Endometrial microvascular endothelial cells (primary cell): ENCODE results near the gene TMEM106B. TPM values are rescaled to one million over a fixed set of nuclear protein-coding genes. Genes with fewer than 3 reads are reported as not detected.
"Not testable (repeated sequence)": the region's sequence is repeated elsewhere in the genome, so short reads cannot be mapped to it uniquely, and the experiment has no call there.

Source experiments
- in situ Hi-C: cut with HindIII; loops from 2 replicates; pipeline ENCODE4 v1.10.0; 2017; ENCODE audit warnings: low sequenced_read_pairs, low pct_unique_long_range_greater_than_20kb; ENCODE audit errors: inconsistent ontology term
- total RNA-seq: library from RNA; depleted of rRNA; stranded (reverse); fragments of >200 nt; gene quantifications from one replicate; pipeline ENCODE4 v1.2.3, GENCODE V29; 2015; ENCODE audit errors: inconsistent ontology term

The TMEM106B gene
- 45.2 TPM for total RNA-seq

GRCh38 chr7:12211054-12211710, at the start of gene TMEM106B:
Gene TMEM106B, plus strand, starts transcription at chr7:12211294. Its CDS starts 3,517 bp downstream, at chr7:12214811.
- in situ Hi-C loops = no loop called here

- in situ Hi-C loops = no loop called here
These were observed 48.5 kb upstream of the TMEM106B start for GRCh38 chr7:12162415-12163113.

GRCh38 chr7:12168065-12168464, 43.0 kb upstream of the TMEM106B start:
- in situ Hi-C loops = not testable (repeated sequence)

DNA sequence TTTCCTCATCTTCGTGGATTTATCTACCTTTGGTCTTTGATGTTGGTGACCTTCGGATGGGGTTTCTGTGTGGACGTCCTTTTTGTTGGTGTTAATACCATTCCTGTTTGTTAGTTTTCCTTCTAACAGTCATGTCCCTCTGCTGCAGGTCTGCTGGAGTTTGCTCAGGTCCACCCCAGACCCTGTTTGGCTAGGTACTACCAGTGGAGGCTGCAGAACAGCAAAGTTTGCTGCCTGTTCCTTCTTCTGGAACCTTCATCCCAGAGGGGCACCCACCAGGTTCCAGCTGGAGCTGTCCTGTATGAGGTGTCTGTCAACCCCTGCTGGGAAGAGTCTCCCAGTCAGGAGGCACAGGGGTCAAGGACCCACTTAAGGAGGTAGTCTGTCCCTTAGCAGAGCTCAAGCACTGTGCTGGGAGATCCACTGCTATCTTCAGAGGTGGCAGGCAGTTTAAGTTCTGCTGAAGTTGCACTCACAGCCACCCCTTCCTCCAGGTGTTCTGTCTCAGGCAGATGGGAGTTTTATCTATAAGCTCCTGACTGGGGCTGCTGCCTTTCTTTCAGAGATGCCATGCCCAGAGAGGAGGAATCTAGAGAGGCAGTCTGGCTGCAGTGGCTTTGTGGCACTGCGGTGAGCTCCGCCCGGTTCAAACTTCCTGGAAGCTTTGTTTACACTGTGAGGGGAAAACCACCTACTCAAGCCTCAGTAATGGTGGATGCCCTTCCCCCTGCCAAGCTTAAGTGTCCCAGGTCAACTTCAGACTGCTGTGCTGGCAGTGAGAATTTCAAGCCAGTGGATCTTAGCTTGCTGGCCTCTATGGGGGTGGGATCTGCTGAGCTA, 40.9 kb upstream of the TMEM106B start:
- in situ Hi-C loops = not testable (repeated sequence)

DNA sequence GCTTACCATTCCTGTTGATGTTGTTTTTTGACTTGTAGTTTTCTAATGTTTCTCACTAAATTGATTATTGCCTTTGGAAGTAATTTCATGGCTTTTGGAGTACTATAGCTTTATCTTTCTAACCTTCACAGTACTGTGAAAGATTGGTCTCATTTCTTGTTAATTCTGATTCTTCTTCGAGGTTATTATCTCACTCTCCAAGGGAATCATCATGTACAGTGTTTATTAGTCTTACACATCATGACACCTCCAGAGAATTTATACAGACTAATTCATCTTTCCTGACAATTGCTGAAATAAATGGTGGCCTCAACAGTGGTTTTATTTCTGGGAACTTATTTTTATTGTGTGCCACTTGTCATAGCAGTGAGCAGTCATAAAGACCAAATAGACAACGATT, 37.4 kb upstream of the TMEM106B start:
- in situ Hi-C loops = no loop called here

GRCh38 chr7:12174931-12175330, 36.2 kb upstream of the TMEM106B start:
- in situ Hi-C loops = no loop called here

GRCh38 chr7:12178317-12178716, 32.8 kb upstream of the TMEM106B start:
- in situ Hi-C loops = no loop called here

DNA sequence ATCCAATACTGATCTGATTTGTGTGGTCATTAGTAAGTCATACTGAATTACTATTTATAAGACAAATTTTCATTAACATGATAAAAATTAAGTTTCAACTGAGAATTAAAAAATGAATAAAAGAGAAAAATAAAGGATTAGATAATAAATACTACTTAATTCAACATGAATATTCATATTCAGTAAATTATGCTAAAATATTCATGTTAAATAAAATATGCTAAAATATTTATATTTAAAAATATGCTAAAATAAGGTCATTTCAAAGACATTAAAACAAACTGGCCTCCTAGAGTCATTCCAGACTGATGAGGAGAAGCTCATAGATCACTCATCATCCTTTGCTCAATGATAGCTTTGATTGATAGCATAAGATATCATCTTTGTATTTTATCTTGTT, 16.7 kb upstream of the TMEM106B start:
- in situ Hi-C loops = no loop called here

DNA sequence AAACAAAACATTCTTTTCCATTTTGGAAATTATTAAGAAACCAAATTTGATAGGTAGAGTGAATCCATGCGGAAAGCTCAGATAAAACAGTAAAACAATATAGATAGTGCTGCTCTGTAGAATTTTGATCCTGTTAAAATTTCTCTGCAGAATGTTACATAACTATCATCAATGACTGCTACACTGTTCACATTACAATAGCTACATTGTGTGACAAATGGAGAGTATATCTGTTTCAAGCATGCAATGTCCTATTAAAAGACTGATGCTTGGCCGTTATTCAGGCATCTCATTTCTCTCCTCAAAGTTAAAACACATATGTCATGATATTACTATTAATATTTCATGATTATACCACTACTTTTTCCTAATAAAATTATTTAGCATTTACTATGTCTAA, 14.7 kb upstream of the TMEM106B start:
- in situ Hi-C loops = no loop called here

GRCh38 chr7:12199363-12199762, 11.7 kb upstream of the TMEM106B start:
- in situ Hi-C loops = no loop called here

- in situ Hi-C loops = no loop called here
These were observed 4.0 kb upstream of the TMEM106B start for GRCh38 chr7:12207046-12207445.

- in situ Hi-C loops = no loop called here
These were observed 1.9 kb upstream of the TMEM106B start for GRCh38 chr7:12209221-12209620.

DNA sequence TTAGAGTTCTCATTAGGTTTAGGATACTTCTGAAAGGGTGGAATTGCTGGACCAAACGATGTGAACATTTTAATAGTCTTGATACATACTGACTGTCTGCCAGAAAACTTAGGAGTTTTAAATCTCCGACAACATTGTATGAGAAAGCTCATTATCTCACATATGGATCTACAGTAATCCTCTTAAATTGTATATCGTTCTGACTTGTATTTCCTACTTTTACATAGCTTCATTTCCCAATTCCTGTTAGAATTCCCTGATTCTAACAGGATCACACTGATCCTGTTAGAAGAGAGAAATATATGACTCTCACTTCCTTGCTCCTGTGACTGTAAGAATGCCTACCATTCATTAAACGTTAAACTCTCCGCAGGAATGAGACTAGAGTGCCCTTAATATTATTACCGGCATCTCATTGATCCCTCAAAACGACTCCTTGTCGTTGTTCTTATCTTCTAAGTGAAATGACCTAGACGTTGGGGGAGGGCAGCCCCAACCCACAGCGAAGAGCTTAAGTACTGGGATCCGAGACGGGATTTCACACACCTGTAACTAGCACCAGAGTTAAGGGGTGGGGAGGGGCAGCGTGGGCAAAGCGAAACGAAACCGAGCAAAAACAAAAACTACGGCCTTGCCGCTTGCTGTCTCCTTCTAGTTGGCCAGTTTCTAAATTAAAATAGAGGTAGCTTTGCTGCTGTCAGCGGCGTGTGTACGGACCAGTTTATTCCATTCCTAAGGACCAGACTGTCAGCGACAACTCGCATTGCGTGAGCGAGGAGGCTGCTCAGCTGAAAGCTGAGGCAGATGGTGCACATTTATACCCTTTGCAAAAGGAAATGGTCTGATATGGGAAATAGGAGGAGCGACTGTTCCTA, 678 bp upstream of the TMEM106B start:
- in situ Hi-C loops = no loop called here

GRCh38 chr7:12211711-12212485, 804 bp downstream of the TMEM106B start:
- in situ Hi-C loops = no loop called here

DNA sequence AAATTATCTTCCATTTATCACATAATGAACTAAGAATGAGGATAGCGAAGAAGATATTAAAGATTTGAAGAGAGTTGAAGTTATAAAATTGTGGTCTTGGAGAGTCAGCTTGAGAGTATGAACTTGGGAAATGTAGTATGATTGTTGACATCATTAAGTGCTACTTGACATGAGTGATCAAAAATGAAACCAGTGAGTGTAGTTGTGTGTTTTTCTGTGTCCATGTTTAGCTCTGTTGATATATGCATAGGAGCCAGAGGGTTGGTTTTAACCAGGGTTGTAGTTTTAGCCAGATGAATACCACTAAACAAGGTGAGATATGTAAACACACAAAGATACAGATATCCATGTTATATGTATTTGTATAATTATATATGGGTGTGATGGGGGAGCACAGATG, 6.2 kb downstream of the TMEM106B start:
- in situ Hi-C loops = no loop called here

DNA sequence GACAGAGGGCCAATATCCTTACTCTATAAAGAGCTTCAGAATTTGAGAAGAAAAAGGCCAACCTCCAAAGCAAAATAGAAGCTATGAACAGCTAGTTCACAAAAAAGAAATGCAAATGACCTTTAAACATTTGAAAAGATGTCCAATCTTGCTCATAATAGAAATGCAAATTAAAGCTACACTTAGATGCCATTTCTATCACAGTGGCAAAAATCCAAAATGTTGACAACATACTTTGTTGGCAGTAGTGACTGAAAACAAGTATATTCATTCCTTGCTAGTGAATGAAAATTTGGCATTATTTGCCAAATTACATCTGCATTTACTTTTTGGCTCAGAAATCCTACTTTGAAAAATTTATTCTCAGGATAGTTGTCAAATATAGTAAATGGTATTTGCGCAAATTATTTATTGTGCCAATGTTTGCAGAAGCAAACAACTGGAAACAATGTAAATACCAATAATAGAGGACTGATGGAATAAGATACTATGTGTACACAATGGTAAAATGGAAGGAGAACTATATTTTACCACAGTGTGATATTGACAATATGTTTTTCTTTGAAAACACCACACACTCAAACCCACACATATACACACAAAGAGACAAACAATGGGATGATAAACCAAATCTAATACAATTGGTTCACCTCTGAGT, 9.4 kb downstream of the TMEM106B start:
- in situ Hi-C loops = no loop called here

- in situ Hi-C loops = no loop called here
These were observed 10.3 kb downstream of the TMEM106B start for GRCh38 chr7:12221414-12221813.
